Measurements from ENCODE around the gene C1orf159. TPM values are rescaled to one million over a fixed set of nuclear protein-coding genes. Genes with fewer than 3 reads are reported as not detected.

Gene C1orf159
- total RNA-seq, 1 donor from 2014 or later, result 8.2 TPM

- Histone ChIP-seq H3K36me3 (ENCODE audit: control insufficient read depth, insufficient read depth, low read length) (no peaks in the 10 kb centered on the region), H3K27me3 (ENCODE audit: control insufficient read depth, insufficient read depth, low read length) (no peaks in the 10 kb centered on the region), H3K4me3 (ENCODE audit: low read depth, low read length) (no peak overlapping the region)
- DNase-seq (ENCODE audit: low read depth), result no peak
- FAIRE-seq, result no peak
- TF ChIP-seq, protein P1, sequence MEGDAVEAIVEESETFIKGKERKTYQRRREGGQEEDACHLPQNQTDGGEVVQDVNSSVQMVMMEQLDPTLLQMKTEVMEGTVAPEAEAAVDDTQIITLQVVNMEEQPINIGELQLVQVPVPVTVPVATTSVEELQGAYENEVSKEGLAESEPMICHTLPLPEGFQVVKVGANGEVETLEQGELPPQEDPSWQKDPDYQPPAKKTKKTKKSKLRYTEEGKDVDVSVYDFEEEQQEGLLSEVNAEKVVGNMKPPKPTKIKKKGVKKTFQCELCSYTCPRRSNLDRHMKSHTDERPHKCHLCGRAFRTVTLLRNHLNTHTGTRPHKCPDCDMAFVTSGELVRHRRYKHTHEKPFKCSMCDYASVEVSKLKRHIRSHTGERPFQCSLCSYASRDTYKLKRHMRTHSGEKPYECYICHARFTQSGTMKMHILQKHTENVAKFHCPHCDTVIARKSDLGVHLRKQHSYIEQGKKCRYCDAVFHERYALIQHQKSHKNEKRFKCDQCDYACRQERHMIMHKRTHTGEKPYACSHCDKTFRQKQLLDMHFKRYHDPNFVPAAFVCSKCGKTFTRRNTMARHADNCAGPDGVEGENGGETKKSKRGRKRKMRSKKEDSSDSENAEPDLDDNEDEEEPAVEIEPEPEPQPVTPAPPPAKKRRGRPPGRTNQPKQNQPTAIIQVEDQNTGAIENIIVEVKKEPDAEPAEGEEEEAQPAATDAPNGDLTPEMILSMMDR (IDR thresholded peaks at IDR 0.05; ENCODE audit: insufficient read depth, low read length, severe bottlenecking), result no peak
Observed at GRCh38 chr1:1090424-1091343, 25.2 kb downstream of the C1orf159 start.

GRCh38 chr1:1089731-1090423 is 26.0 kb downstream of the C1orf159 start:
- TF ChIP-seq, protein P1 (IDR thresholded peaks at IDR 0.05; ENCODE audit: insufficient read depth, low read length, severe bottlenecking), result no peak
- Histone ChIP-seq H3K4me3 (ENCODE audit: low read depth, low read length) (no peak overlapping the region), H3K36me3 (ENCODE audit: control insufficient read depth, insufficient read depth, low read length) (no peaks in the 10 kb centered on the region), H3K27me3 (ENCODE audit: control insufficient read depth, insufficient read depth, low read length) (no peaks in the 10 kb centered on the region)
- no peak for FAIRE-seq
- DNase-seq (ENCODE audit: low read depth), result no peak

DNA sequence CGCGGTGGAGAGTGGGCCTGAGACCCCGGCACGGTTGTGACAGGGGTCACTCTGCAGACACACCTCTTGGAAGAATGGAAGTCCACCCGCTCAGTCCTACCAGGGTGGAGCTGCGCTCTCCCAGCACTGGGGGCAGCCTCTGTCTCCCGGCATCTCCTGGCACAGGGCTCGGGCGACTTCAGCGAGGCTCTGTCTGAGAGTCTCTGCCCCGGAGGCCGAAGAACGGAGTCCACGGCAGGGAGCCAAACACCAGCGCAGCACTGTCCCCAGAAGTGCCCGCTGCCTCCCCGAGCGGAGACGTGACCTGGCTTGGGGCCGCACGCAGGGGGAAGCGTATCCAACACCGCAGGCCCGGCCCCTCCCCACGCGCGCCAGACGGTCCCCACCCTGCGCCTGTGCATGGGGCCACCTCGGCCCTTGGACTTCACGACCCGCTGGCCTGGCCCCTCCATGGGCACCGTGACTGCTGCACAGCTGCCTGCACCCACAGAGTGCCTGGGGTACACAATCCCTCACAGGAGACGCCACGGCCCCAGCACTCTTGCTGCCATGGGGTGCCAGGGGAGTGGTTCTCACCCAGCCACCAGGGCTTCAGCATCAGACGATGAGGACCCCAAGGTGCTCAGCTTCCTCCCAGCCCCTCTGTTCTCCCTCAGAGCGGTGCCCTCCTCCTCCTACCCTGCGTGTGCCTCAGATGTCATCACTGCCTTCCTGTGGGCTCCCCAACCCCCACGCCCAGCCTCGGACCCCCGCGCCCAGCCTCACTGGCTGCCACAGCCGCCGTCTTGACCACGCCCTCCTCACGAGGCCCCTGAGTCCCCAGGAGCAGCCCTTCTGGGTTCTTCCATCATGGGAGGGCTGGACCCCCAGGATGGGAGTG is 26.8 kb downstream of the C1orf159 start:
- no peaks in the 10 kb centered on the region for H3K27me3 ChIP-seq (ENCODE audit: control insufficient read depth, insufficient read depth, low read length)
- DNase-seq (ENCODE audit: low read depth) (no peak), FAIRE-seq (no peak)
- no peak overlapping the region for H3K4me3 ChIP-seq (ENCODE audit: low read depth, low read length)
- no peaks in the 10 kb centered on the region for H3K36me3 ChIP-seq (ENCODE audit: control insufficient read depth, insufficient read depth, low read length)
- TF ChIP-seq, protein P1 (IDR thresholded peaks at IDR 0.05; ENCODE audit: insufficient read depth, low read length, severe bottlenecking), result no peak

DNA sequence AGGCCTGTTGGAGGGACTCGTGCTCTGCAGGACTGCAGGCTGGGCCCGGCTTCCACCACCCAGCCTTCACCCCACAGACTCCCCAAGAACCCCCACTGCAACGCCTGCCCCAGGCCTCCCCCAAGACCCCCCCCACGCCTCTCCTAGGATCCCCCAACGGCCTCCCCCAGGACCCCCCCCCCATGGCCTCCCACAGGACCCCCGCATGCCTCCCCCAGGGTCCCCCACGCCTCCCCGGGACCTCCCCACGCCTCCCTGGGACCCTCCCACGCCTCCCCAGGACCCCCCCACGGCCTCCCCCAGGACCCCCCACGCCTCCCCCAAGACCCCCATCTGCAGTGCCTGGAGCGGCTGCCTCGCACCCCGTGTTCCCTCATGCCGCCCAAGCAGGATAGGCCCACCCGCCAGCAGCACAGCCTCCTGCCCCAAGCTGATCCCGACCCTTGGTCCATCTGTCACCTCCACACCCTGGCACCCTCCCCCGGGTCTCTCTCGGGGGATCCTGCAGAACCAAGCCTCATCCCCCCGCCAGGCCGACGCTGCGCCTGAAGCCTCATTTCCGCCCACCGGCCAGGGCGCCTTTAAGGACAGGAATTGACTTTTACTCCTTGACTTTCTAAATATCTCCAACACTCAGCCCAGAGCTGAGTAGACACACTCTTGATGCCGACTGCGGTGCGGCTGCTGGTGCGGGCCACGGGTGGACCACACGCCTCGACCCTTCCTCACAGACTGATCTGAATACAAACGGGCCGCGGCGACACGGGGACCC is 27.7 kb downstream of the C1orf159 start:
- FAIRE-seq (no peak), DNase-seq (ENCODE audit: low read depth) (no peak)
- Histone ChIP-seq H3K4me3 (ENCODE audit: low read depth, low read length) (no peak overlapping the region), H3K27me3 (ENCODE audit: control insufficient read depth, insufficient read depth, low read length) (no peaks in the 10 kb centered on the region), H3K36me3 (ENCODE audit: control insufficient read depth, insufficient read depth, low read length) (no peaks in the 10 kb centered on the region)
- TF ChIP-seq, protein P1 (IDR thresholded peaks at IDR 0.05; ENCODE audit: insufficient read depth, low read length, severe bottlenecking), result no peak

Data from bronchial epithelial cell (primary cell).